ENCODE measurements around the gene RBM39. TPM values are rescaled to one million over a fixed set of nuclear protein-coding genes. Genes with fewer than 3 reads are reported as not detected.
"Not testable (repeated sequence)": the region's sequence is repeated elsewhere in the genome, so short reads cannot be mapped to it uniquely, and the experiment has no call there.

RBM39 gene
- total RNA-seq, 1 donor from 2014 or later, result 370 TPM

DNA sequence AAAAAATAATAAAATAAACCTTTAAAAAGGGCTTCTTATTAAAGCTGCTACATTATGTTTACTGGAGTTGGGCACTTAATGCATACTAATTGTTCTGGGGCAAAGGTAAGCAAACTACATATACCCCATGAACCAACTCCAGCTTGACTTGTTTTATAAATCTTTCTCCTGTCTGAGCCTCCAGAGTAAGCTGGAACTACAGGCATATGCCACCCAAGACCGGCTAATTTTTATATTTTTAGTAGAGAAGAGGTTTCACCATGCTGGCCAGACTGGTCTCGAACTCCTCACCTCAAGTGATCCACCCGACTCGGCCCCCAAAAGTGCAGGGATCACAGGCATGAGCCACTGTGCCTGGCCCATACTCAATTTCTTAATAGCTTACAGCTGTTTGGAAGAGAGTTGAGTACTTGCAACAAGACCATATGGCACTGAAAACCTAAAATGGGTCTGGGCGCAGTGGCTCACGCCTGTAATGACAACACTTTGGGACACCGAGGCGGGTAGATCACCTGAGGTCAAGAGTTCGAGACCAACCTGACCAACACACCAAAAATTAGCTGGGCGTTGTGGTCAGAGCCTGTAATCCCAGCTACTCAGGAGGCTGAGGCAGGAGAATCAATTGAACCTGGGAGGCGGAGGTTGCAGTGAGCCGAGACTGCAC lies 23.0 kb downstream of the RBM39 start:
- Histone ChIP-seq H3K27me3 (no peaks in the 10 kb centered on the region), H3K4me3 (no peak overlapping the region), H3K4me1 (peaks cover 41% of the 10 kb centered on the region), H3K27ac (no peak overlapping the region), H3K9me3 (no peaks in the 10 kb centered on the region), H3K36me3 (peaks cover 9 to 97% of the 10 kb centered on the region in 2 donors)
- intact Hi-C loops (cut with DNase I), result no loop called here
- no peak for DNase-seq (ENCODE audit: extremely low spot score in 2 of 2)
- TF ChIP-seq POLR2A (IDR thresholded peaks at IDR 0.05), result no peak
- TF ChIP-seq POLR2AphosphoS5 (IDR thresholded peaks at IDR 0.05; ENCODE audit: insufficient read depth in 1 of 2, low read depth in 1 of 2), result no peak
- TF ChIP-seq, protein P1, sequence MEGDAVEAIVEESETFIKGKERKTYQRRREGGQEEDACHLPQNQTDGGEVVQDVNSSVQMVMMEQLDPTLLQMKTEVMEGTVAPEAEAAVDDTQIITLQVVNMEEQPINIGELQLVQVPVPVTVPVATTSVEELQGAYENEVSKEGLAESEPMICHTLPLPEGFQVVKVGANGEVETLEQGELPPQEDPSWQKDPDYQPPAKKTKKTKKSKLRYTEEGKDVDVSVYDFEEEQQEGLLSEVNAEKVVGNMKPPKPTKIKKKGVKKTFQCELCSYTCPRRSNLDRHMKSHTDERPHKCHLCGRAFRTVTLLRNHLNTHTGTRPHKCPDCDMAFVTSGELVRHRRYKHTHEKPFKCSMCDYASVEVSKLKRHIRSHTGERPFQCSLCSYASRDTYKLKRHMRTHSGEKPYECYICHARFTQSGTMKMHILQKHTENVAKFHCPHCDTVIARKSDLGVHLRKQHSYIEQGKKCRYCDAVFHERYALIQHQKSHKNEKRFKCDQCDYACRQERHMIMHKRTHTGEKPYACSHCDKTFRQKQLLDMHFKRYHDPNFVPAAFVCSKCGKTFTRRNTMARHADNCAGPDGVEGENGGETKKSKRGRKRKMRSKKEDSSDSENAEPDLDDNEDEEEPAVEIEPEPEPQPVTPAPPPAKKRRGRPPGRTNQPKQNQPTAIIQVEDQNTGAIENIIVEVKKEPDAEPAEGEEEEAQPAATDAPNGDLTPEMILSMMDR (IDR thresholded peaks at IDR 0.05), result no peak

DNA sequence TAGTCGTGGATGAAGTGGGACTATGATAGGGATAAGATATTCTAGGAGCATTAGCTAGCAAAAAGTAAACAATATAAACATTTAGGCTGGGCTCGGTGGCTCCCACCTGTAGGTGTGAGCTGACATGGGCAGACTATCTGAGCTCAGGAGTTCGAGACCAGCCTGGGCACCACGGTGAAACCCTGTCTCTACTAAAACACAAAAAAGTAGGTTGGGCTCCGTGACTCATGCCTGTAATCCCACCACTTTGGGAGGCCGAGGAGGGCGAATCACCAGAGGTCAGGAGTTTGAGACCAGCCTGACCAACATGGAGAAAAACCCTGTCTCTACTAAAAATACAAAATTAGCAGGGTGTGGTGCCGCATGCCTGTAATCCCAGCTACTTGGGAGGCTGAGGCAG lies 23.7 kb downstream of the RBM39 start:
- DNase-seq (ENCODE audit: extremely low spot score in 2 of 2); H3K4me3 ChIP-seq; intact Hi-C loops (cut with DNase I); H3K27ac ChIP-seq; H3K9me3 ChIP-seq; H3K27me3 ChIP-seq: not testable (repeated sequence)
- Histone ChIP-seq H3K36me3 (peaks cover 7 to 97% of the 10 kb centered on the region in 2 donors), H3K4me1 (peaks cover 40% of the 10 kb centered on the region)

DNA sequence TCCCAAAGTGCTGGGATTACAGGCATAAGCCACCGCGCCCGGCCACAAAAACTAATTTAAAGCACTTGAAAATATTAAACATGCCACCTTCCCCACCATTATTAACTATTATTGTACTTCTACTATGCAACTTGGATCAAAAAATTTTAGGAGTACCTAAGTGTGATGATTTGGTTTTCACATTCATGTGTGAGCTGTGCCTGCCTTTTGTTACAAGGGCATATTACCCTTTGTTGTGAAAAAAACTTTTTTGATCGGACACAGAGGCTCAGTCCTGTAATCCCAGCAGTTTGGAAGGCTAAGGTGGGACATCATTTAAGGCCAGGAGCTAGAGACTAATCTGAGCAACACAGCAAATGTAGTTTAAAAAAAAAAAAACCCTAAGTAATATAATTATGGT lies 25.7 kb downstream of the RBM39 start:
- TF ChIP-seq, protein P1 (IDR thresholded peaks at IDR 0.05), result no peak
- no peak for TF ChIP-seq POLR2AphosphoS5 (IDR thresholded peaks at IDR 0.05; ENCODE audit: insufficient read depth in 1 of 2, low read depth in 1 of 2)
- TF ChIP-seq POLR2A (IDR thresholded peaks at IDR 0.05), result no peak
- no peak overlapping the region for H3K27ac ChIP-seq
- no peak for DNase-seq (ENCODE audit: extremely low spot score in 2 of 2)
- no peaks in the 10 kb centered on the region for H3K9me3 ChIP-seq
- peaks cover 5 to 99% of the 10 kb centered on the region in 2 donors for H3K36me3 ChIP-seq
- H3K4me1 ChIP-seq, result peaks cover 30% of the 10 kb centered on the region
- no peaks in the 10 kb centered on the region for H3K27me3 ChIP-seq
- H3K4me3 ChIP-seq, result no peak overlapping the region
- intact Hi-C loops (cut with DNase I), result no loop called here

DNA sequence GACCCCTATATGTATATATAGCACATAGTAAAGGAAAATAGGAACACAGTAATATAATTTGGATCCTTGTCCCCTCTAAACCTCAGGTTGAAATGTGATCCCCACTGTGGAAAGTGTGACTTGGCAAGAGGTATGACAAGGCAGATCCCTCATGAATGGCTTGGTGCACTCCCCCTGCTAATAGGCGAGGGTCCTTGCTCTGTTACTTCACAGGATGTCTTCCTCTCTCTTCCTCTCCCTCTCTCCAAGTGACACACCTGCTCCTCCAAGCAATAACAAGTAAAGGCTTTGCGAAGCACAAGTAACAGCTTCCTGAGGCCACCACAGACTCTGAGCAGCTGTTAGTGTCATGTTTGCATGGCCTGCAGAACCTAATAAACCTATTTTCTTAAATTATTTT lies 26.4 kb downstream of the RBM39 start:
- TF ChIP-seq POLR2AphosphoS5 (IDR thresholded peaks at IDR 0.05; ENCODE audit: insufficient read depth in 1 of 2, low read depth in 1 of 2) (no peak), POLR2A (IDR thresholded peaks at IDR 0.05) (no peak)
- TF ChIP-seq, protein P1 (IDR thresholded peaks at IDR 0.05), result no peak
- H3K4me3 ChIP-seq, result no peak overlapping the region
- intact Hi-C loops (cut with DNase I), result no loop called here
- no peak overlapping the region for H3K27ac ChIP-seq
- peaks cover 5 to 99% of the 10 kb centered on the region in 2 donors for H3K36me3 ChIP-seq
- H3K4me1 ChIP-seq, result peaks cover 33% of the 10 kb centered on the region
- DNase-seq (ENCODE audit: extremely low spot score in 2 of 2), result no peak
- H3K9me3 ChIP-seq, result no peaks in the 10 kb centered on the region
- no peaks in the 10 kb centered on the region for H3K27me3 ChIP-seq

DNA sequence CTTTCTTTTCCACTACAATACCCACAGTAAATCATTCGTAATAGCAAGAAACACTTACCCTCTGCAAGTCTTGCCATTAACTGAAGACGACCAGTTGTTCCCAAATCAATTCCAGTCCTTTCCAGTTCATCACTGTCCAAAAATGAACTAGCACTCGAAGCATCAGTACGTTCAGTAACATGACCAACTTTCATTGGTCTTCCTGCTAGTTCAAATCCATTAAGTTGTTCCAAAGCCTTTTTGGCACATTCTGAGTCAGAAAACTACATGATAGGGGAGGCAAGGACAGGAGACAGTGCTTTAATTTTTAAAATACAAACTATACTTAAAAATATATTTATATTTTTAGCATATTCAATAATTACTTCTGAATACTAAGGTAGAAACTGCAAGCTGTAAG lies 27.9 kb downstream of the RBM39 start:
- no peak for TF ChIP-seq POLR2A (IDR thresholded peaks at IDR 0.05)
- TF ChIP-seq POLR2AphosphoS5 (IDR thresholded peaks at IDR 0.05; ENCODE audit: insufficient read depth in 1 of 2, low read depth in 1 of 2), result no peak
- TF ChIP-seq, protein P1 (IDR thresholded peaks at IDR 0.05), result no peak
- H3K27ac ChIP-seq, result no peak overlapping the region
- intact Hi-C loops (cut with DNase I), result no loop called here
- peaks cover 38% of the 10 kb centered on the region for H3K4me1 ChIP-seq
- H3K27me3 ChIP-seq, result no peaks in the 10 kb centered on the region
- no peaks in the 10 kb centered on the region for H3K9me3 ChIP-seq
- no peak overlapping the region for H3K4me3 ChIP-seq
- H3K36me3 ChIP-seq, result peaks cover 5 to 97% of the 10 kb centered on the region in 2 donors
- DNase-seq (ENCODE audit: extremely low spot score in 2 of 2), result no peak

DNA sequence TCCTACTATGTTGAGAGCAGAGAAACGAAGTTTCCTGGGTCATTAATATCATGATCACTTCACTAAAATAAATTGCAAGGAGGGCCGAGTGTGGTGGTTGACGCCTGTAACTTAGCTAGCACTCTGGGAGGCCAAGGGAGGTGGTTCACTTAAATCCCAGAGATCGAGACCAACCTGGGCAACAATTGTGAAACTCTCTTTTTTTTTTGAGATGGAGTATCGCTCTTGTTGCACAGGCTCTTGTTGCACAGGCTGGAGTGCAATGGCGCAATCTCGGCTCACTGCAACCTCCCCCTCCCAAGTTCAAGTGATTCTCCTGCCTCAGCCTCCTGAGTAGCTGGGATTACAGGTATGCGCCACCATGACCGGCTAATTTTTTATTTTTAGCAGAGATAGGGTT lies 28.9 kb downstream of the RBM39 start:
- H3K27me3 ChIP-seq; H3K4me3 ChIP-seq; H3K9me3 ChIP-seq; H3K27ac ChIP-seq; intact Hi-C loops (cut with DNase I); DNase-seq (ENCODE audit: extremely low spot score in 2 of 2): not testable (repeated sequence)
- H3K4me1 ChIP-seq, result peaks cover 34% of the 10 kb centered on the region
- H3K36me3 ChIP-seq, result peaks cover 5 to 98% of the 10 kb centered on the region in 2 donors
